OCI-LY7 (cell line): ENCODE measurements around the gene CS.

Source experiments
- CTCF ChIP-seq: fragments of 200-600 bp; sonication (generic); conservative IDR thresholded peaks from 2 replicates; pipeline ENCODE4 v1.5.1; 2014; ENCODE audit warnings: mild to moderate bottlenecking, antibody characterized with exemption, low read length, moderate library complexity, mixed read lengths
- EZH2phosphoT487 ChIP-seq: fragments of 200-600 bp; sonication (generic); IDR thresholded peaks from 2 replicates; pipeline ENCODE4 v1.6.1; 2018; ENCODE audit warnings: low read depth, borderline replicate concordance, mild to moderate bottlenecking, mixed run types, antibody characterized with exemption, low read length, moderate library complexity, mixed read lengths

GRCh38 chr12:56315249-56315621, 15.1 kb upstream of the CS start:
- TF ChIP-seq CTCF (no peak), EZH2phosphoT487 (no peak)
